K562 (cell line): ENCODE measurements around the gene HAL. TPM values are rescaled to one million over a fixed set of nuclear protein-coding genes. Genes with fewer than 3 reads are reported as not detected.

ENCODE experiments used
- ATAC-seq: fragments of 200-7000 bp; cut with Tn5 transposase; 3 replicates; pipeline ENCODE4 v1.9.1; 2020; ENCODE audit warnings: moderate library complexity
- BruUV-seq: library from RNA; stranded (reverse); fragments of 400-500 nt; replicated peaks from 2 replicates; lab custom pipeline; 2021; lab: Mats Ljungman, UMichigan
- CTCF ChIA-PET: fragments of 300-600 bp; formaldehyde crosslinking; extraction: SDS; loops from one replicate; lab custom pipeline; 2021; ENCODE audit warnings: low intra/inter-chr PET ratio; lab: Yijun Ruan, JAX
- POLR2A ChIA-PET: fragments of 300-600, 350-650 bp; sonication (Branson Sonifier 250); formaldehyde crosslinking; extraction: SDS; loops from one replicate; lab custom pipeline; 2021; ENCODE audit warnings: antibody characterized with exemption, inconsistent platforms; lab: Yijun Ruan, JAX
- DNase-seq, 4 experiments: peaks; one replicate each; pipeline versions ENCODE4 v3.0.0 to v3.0.0-alpha.2; 2011 to 2018; ENCODE audit warnings: low spot score in 3 of 4, mixed read lengths in 3 of 4; ENCODE audit errors: extremely low read depth in 1 of 4
- FAIRE-seq: peaks from 2 replicates; lab custom pipeline; 2011; peaks lifted over from hg19 to GRCh38; lab: Jason Lieb, UNC
- H2AFZ ChIP-seq: 2 replicates; pipeline ENCODE4 v1.6.0; 2011; ENCODE audit warnings: low read depth, low read length, control low read depth, inconsistent platforms
- H3K27ac ChIP-seq: fragments of 200-600 bp; 3 replicates; pipeline ENCODE4 v1.8.0; 2011; ENCODE audit warnings: low read depth, mild to moderate bottlenecking, control low read depth, inconsistent platforms, low read length, moderate library complexity, mixed read lengths; ENCODE audit errors: extremely low read depth
- H3K27me3 ChIP-seq, 2 experiments: fragments of 300-600 bp in 1 of 2; 2 replicates in 1 of 2; 3 replicates in 1 of 2; pipeline versions ENCODE4 v1.6.0 to v1.8.0; 2011; ENCODE audit warnings: inconsistent platforms in 2 of 2, low read length in 2 of 2, mild to moderate bottlenecking in 1 of 2, mixed read lengths in 1 of 2, moderate library complexity in 1 of 2; ENCODE audit not compliant: control insufficient read depth in 2 of 2, insufficient read depth in 2 of 2
- H3K36me3 ChIP-seq: fragments of 300-600 bp; 3 replicates; pipeline ENCODE4 v1.8.0; 2011; ENCODE audit warnings: mild to moderate bottlenecking, low read length, inconsistent platforms; ENCODE audit not compliant: control insufficient read depth, insufficient read depth
- H3K4me1 ChIP-seq, 2 experiments: fragments of 200-600 bp in 1 of 2; replicated peaks in 1 of 2; 2 replicates in 1 of 2; 3 replicates in 1 of 2; pipeline versions ENCODE4 v1.5.1 to v1.8.0; 2011; ENCODE audit warnings: inconsistent platforms in 2 of 2, low read length in 2 of 2, mild to moderate bottlenecking in 1 of 2, mixed read lengths in 1 of 2, moderate library complexity in 1 of 2; ENCODE audit not compliant: control insufficient read depth in 2 of 2, insufficient read depth in 2 of 2
- H3K4me2 ChIP-seq: 2 replicates; pipeline ENCODE4 v1.6.1; 2011; ENCODE audit warnings: low read length, control low read depth, inconsistent platforms, mixed read lengths; ENCODE audit not compliant: insufficient read depth
- H3K4me3 ChIP-seq: fragments of 200-600 bp; sonication (generic), shearing (Covaris generic); 2 replicates; pipeline ENCODE4 v1.5.1; 2016; ENCODE audit warnings: control low read depth, inconsistent platforms
- H3K79me2 ChIP-seq: fragments of 200-600 bp; 3 replicates; pipeline ENCODE4 v1.8.0; 2011; ENCODE audit warnings: low read length, inconsistent platforms; ENCODE audit not compliant: control insufficient read depth, insufficient read depth
- H3K9ac ChIP-seq, 2 experiments: 2 replicates each; pipeline versions ENCODE4 v1.6.0 to v1.6.1; 2011; ENCODE audit warnings: low read depth in 2 of 2, low read length in 2 of 2, control low read depth in 1 of 2, inconsistent platforms in 1 of 2, mild to moderate bottlenecking in 1 of 2, mixed read lengths in 1 of 2; ENCODE audit not compliant: insufficient read depth in 1 of 2
- H3K9me1 ChIP-seq: one replicate; pipeline ENCODE4 v1.6.0; 2011; ENCODE audit warnings: inconsistent platforms, mild to moderate bottlenecking, low read length, moderate library complexity; ENCODE audit not compliant: control insufficient read depth, insufficient read depth
- H3K9me3 ChIP-seq: replicated peaks from 2 replicates; pipeline ENCODE4 v1.5.1; 2011; ENCODE audit warnings: low read depth, low read length, inconsistent platforms; ENCODE audit not compliant: control insufficient read depth, insufficient read depth
- H4K20me1 ChIP-seq: replicated peaks from 2 replicates; pipeline ENCODE4 v1.6.1; 2011; ENCODE audit warnings: low read length, inconsistent platforms, mixed read lengths; ENCODE audit not compliant: control insufficient read depth, insufficient read depth
- GABPA ChIP-seq: fragments of 200-800 bp; sonication (Bioruptor generic); conservative IDR thresholded peaks from 2 replicates; pipeline ENCODE4 v1.6.1; 2016; ENCODE audit warnings: low read depth, missing genetic modification characterization, missing compliant biosample characterization
- HNRNPK ChIP-seq: fragments of 200-400 bp; formaldehyde crosslinking; IDR thresholded peaks from one replicate; pipeline ENCODE4 v1.6.1; 2018; ENCODE audit warnings: mild to moderate bottlenecking, low read depth, low read length; ENCODE audit not compliant: poor library complexity, severe bottlenecking
- MED1 ChIP-seq: sonication (generic); formaldehyde crosslinking; IDR thresholded peaks from 2 replicates; pipeline ENCODE4 v1.8.1; 2023; ENCODE audit warnings: missing genetic modification reagents, borderline replicate concordance
- PTBP1 ChIP-seq: fragments of 200-400 bp; formaldehyde crosslinking; IDR thresholded peaks from 2 replicates; pipeline ENCODE4 v1.6.1; 2017; ENCODE audit warnings: low read depth, low read length
- WGBS: fragments of 100-300 bp; shearing (Covaris generic); methylation state at CpG from one replicate; pipeline ENCODE4 v1.1.6; 2016; ENCODE audit warnings: low coverage, mixed read lengths; ENCODE audit not compliant: insufficient coverage; ENCODE audit errors: missing lambda C conversion rate; 5-methylcytosine and 5-hydroxymethylcytosine counted together
- in situ Hi-C: fragments of 300-500 bp; cut with MboI; formaldehyde crosslinking; loops from 4 replicates; pipeline ENCODE4 v1.15.0; 2018; ENCODE audit warnings: inconsistent platforms, mixed read lengths
- intact Hi-C: fragments of 100-400 bp; cut with micrococcal nuclease; formaldehyde crosslinking; loops from 2 replicates; pipeline ENCODE4 v1.14.2; 2022
- polyA plus RNA-seq, 8 experiments: library from polyadenylated mRNA; depleted of rRNA in 4 of 8; stranded (reverse) in 5 of 8; unstranded in 3 of 8; fragments of >200 nt; fragmentation: Nextera tagmentation in 2 of 8; fragmentation: Illumina TruSeq in 1 of 8; extraction: Ambion mirVana in 2 of 8; extraction: Trizol in 1 of 8; gene quantifications; 2 replicates each; pipeline versions ENCODE4 v1.2.1 to v1.2.3, GENCODE V29; 2011 to 2014; ENCODE audit warnings: inconsistent platforms in 1 of 8, missing spikeins in 1 of 8
- total RNA-seq, 7 experiments: library from RNA; depleted of rRNA in 6 of 7; stranded (reverse); fragments of >200 nt in 6 of 7; fragmentation: Illumina TruSeq in 2 of 7; extraction: Trizol in 2 of 7; gene quantifications; 2 replicates each; pipeline versions ENCODE4 v1.2.1 to v1.2.3, GENCODE V29; 2011 to 2021; ENCODE audit warnings: low replicate concordance in 1 of 7
- TF ChIP-seq, protein P1 (sequence below): fragments of 200-800 bp; sonication (Bioruptor generic); IDR thresholded peaks from 2 replicates; pipeline ENCODE4 v1.6.1; 2017; ENCODE audit warnings: missing genetic modification characterization, missing compliant biosample characterization
- TF ChIP-seq, protein P2 (sequence below), 2 experiments: fragments of 250-450 bp in 1 of 2; fragments of 450-650 bp in 1 of 2; sonication (Bioruptor Pico) in 1 of 2; IDR thresholded peaks; 2 replicates each; pipeline versions ENCODE4 v1.6.1 to v1.8.0; 2016 to 2021; ENCODE audit warnings: mild to moderate bottlenecking in 2 of 2, moderate library complexity in 2 of 2, missing compliant biosample characterization in 1 of 2, missing genetic modification characterization in 1 of 2
- TF ChIP-seq, protein P3 (sequence below): sonication (generic); formaldehyde crosslinking; IDR thresholded peaks from 2 replicates; pipeline ENCODE4 v1.5.0; 2020; ENCODE audit warnings: missing genetic modification reagents
- TF ChIP-seq, protein P4 (sequence below), 3 experiments: fragments of 200-800 bp in 1 of 3; fragments of 250-450 bp in 1 of 3; fragments of 450-650 bp in 1 of 3; sonication (Bioruptor Pico) in 1 of 3; sonication (Bioruptor generic) in 1 of 3; formaldehyde crosslinking in 1 of 3; IDR thresholded peaks; 2 replicates each; pipeline versions ENCODE4 v1.6.1 to v1.8.0; 2016 to 2022; ENCODE audit warnings: mild to moderate bottlenecking in 2 of 3, missing genetic modification characterization in 2 of 3, missing compliant biosample characterization in 1 of 3, moderate library complexity in 1 of 3
- TF ChIP-seq, protein P5 (sequence below): fragments of 450-650 bp; formaldehyde crosslinking; IDR thresholded peaks from 2 replicates; pipeline ENCODE4 v1.4.0; 2020; ENCODE audit warnings: mild to moderate bottlenecking, mixed read lengths

Gene HAL
- total and polyA plus RNA-seq, 9 of the 15 experiments (the other 6 are each of a cell fraction or from before 2014, with no cell fraction given), result 0.03 to 0.36 (median 0.20) TPM; not detected in 4

DNA sequence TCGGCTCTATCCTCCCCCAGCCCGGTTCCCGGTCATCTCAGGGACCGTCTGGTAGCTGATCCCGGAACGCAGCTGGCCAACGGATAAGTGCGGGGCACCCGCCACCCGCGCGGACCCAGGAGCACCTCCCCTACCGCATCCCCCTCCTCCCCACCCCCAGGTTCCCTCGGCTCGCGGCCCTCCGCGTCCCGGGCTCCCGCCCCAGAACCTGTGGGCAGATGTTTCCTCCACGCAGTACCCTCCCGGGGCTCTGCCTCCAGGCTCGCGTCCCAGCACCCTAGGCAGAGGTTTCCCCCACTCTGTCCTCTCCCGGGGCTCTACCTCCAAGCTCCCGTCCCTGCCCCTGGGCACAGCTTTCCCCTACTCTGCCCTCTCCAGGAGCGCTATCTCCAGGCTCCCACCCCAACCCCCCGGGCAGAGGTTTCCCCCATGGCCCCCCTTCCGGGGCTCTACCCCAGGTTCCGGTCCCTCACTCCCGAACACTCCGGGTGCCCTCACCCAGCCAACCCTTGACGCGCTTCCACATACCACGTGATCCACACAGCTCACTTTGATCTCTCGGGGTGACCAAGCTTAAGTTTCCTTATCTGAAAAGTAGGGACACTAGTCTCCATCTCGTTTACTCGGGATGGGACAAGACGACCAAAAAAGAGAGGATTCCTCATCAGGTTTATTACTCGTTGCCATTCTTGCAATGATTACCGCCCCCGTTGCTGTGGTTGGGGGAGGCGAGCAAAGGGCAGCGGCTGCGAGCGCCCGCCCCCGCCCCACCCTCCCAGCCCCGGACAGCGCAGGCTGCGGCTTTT is 53.4 kb downstream of the HAL start, which contains the start of gene CCDC38:
TSS of gene CCDC38 (minus strand) at position 91 of the 806 bp plus-strand sequence. CDS start 6,105 bp downstream, outside the sequence.
- Histone ChIP-seq H3K4me3 (no peak within 1 kb of the TSS), H4K20me1 (no peaks in the 10 kb centered on the region), H3K4me1 (peaks cover 0 to 10% of the 10 kb centered on the region in 2 experiments; a peak in 2 of 5 replicates), H3K36me3 (no peaks in the 10 kb centered on the region), H3K79me2 (no peaks in the 10 kb centered on the region), H2AFZ (no peak within 1 kb of the TSS), H3K9ac (no peak within 1 kb of the TSS), H3K9me3 (no peaks in the 10 kb centered on the region), H3K9me1 (no peaks in the 10 kb centered on the region), H3K4me2 (no peak within 1 kb of the TSS), H3K27ac (no peak within 1 kb of the TSS), H3K27me3 (peaks cover 3 to 14% of the 10 kb centered on the region in 2 experiments; a peak in 3 of 5 replicates)
- DNase-seq, result peak in 2 of 4 experiments; percentile 14 to 15
- ATAC-seq, result no peak
- POLR2A ChIA-PET, result no interaction called here
- intact Hi-C loops, result no loop called here
- 13% methylated on average over 21 of the region's 51 CpGs for whole genome bisulfite sequencing
- TF ChIP-seq, protein P1, sequence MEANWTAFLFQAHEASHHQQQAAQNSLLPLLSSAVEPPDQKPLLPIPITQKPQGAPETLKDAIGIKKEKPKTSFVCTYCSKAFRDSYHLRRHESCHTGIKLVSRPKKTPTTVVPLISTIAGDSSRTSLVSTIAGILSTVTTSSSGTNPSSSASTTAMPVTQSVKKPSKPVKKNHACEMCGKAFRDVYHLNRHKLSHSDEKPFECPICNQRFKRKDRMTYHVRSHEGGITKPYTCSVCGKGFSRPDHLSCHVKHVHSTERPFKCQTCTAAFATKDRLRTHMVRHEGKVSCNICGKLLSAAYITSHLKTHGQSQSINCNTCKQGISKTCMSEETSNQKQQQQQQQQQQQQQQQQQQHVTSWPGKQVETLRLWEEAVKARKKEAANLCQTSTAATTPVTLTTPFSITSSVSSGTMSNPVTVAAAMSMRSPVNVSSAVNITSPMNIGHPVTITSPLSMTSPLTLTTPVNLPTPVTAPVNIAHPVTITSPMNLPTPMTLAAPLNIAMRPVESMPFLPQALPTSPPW, result peak; percentile 51
- TF ChIP-seq, protein P2, sequence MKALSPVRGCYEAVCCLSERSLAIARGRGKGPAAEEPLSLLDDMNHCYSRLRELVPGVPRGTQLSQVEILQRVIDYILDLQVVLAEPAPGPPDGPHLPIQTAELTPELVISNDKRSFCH (CRISPR knock-in tag; IDR thresholded peaks at IDR 0.05), result no peak
- TF ChIP-seq, protein P2 (tag; IDR thresholded peaks at IDR 0.05), result no peak
- TF ChIP-seq PTBP1, result no peak
- TF ChIP-seq, protein P3, sequence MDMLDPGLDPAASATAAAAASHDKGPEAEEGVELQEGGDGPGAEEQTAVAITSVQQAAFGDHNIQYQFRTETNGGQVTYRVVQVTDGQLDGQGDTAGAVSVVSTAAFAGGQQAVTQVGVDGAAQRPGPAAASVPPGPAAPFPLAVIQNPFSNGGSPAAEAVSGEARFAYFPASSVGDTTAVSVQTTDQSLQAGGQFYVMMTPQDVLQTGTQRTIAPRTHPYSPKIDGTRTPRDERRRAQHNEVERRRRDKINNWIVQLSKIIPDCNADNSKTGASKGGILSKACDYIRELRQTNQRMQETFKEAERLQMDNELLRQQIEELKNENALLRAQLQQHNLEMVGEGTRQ (CRISPR knock-in tag), result peak; percentile 42; the same call in 1 of the 2 replicates
- TF ChIP-seq GABPA, result peak; percentile 75
- TF ChIP-seq, protein P4, sequence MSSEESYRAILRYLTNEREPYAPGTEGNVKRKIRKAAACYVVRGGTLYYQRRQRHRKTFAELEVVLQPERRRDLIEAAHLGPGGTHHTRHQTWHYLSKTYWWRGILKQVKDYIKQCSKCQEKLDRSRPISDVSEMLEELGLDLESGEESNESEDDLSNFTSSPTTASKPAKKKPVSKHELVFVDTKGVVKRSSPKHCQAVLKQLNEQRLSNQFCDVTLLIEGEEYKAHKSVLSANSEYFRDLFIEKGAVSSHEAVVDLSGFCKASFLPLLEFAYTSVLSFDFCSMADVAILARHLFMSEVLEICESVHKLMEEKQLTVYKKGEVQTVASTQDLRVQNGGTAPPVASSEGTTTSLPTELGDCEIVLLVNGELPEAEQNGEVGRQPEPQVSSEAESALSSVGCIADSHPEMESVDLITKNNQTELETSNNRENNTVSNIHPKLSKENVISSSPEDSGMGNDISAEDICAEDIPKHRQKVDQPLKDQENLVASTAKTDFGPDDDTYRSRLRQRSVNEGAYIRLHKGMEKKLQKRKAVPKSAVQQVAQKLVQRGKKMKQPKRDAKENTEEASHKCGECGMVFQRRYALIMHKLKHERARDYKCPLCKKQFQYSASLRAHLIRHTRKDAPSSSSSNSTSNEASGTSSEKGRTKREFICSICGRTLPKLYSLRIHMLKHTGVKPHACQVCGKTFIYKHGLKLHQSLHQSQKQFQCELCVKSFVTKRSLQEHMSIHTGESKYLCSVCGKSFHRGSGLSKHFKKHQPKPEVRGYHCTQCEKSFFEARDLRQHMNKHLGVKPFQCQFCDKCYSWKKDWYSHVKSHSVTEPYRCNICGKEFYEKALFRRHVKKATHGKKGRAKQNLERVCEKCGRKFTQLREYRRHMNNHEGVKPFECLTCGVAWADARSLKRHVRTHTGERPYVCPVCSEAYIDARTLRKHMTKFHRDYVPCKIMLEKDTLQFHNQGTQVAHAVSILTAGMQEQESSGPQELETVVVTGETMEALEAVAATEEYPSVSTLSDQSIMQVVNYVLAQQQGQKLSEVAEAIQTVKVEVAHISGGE (CRISPR knock-in tag; IDR thresholded peaks at IDR 0.05), result peak in 1 of 3 experiments; percentile 65; a peak in 1 of 6 replicates
- TF ChIP-seq, protein P5, sequence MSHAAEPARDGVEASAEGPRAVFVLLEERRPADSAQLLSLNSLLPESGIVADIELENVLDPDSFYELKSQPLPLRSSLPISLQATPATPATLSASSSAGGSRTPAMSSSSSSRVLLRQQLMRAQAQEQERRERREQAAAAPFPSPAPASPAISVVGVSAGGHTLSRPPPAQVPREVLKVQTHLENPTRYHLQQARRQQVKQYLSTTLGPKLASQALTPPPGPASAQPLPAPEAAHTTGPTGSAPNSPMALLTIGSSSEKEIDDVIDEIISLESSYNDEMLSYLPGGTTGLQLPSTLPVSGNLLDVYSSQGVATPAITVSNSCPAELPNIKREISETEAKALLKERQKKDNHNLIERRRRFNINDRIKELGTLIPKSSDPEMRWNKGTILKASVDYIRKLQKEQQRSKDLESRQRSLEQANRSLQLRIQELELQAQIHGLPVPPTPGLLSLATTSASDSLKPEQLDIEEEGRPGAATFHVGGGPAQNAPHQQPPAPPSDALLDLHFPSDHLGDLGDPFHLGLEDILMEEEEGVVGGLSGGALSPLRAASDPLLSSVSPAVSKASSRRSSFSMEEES, result peak; percentile 81
- no peak for TF ChIP-seq MED1 (CRISPR knock-in tag)
- TF ChIP-seq HNRNPK, result no peak
- BruUV-seq, result no TSS peak
- CTCF ChIA-PET, result no interaction called here
- in situ Hi-C loops, result no loop called here
- no peak for FAIRE-seq
